ENCODE data around the gene SSR1.
"Not testable (repeated sequence)": the region's sequence is repeated elsewhere in the genome, so short reads cannot be mapped to it uniquely, and the experiment has no call there.

DNA sequence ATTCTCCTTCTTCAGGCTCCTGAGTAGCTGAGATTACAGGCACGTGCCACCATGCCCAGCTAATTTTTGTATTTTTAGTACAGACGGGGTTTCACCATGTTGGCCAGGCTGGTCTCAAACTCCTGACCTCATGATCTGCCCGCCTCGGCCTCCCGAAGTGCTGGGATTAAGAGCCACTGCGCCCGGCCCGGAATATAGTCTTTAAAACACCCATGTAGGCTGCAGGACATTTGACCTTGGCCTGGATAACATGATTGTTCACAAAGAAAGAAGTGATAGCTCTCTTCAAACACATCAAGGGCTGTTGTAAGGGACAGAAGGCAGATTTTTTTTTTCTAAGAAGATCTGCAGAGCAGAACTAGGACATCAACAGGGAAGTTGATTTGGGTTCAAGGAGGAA, 38.5 kb downstream of the SSR1 start:
- not testable (repeated sequence) for TF ChIP-seq POLR2A (IDR thresholded peaks at IDR 0.05)
- TF ChIP-seq, protein P1, sequence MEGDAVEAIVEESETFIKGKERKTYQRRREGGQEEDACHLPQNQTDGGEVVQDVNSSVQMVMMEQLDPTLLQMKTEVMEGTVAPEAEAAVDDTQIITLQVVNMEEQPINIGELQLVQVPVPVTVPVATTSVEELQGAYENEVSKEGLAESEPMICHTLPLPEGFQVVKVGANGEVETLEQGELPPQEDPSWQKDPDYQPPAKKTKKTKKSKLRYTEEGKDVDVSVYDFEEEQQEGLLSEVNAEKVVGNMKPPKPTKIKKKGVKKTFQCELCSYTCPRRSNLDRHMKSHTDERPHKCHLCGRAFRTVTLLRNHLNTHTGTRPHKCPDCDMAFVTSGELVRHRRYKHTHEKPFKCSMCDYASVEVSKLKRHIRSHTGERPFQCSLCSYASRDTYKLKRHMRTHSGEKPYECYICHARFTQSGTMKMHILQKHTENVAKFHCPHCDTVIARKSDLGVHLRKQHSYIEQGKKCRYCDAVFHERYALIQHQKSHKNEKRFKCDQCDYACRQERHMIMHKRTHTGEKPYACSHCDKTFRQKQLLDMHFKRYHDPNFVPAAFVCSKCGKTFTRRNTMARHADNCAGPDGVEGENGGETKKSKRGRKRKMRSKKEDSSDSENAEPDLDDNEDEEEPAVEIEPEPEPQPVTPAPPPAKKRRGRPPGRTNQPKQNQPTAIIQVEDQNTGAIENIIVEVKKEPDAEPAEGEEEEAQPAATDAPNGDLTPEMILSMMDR (IDR thresholded peaks at IDR 0.05) = not testable (repeated sequence)

Measured in Peyer's patch (tissue), 4 donors.